ENCODE results near the gene COMTD1.
A peak's percentile ranks its signal among the peaks of the same experiment; 100 is the strongest.
"Not testable (repeated sequence)": the region's sequence is repeated elsewhere in the genome, so short reads cannot be mapped to it uniquely, and the experiment has no call there.

The COMTD1 gene

GRCh38 chr10:75207079-75207856, 28.5 kb downstream of the COMTD1 start:
- H3K4me3 ChIP-seq (ENCODE audit: low read depth, low read length), result no peak overlapping the region
- H3K4me1 ChIP-seq (ENCODE audit: control insufficient read depth, insufficient read depth, low read length), result peaks cover 2% of the 10 kb centered on the region; the same call in 1 of the 2 replicates
- TF ChIP-seq PRDM10 (tag by site-specific recombination; IDR thresholded peaks at IDR 0.05), result peak; percentile 95
- no peak for TF ChIP-seq ZNF37A (tag by site-specific recombination; IDR thresholded peaks at IDR 0.05)
- 0 out of 2 replicates have a peak, but pooled peaks have one; percentile 9 for TF ChIP-seq ZBTB48 (tag by site-specific recombination; IDR thresholded peaks at IDR 0.05)
- TF ChIP-seq ZIC2 (tag by site-specific recombination; IDR thresholded peaks at IDR 0.05), result peak; percentile 67; the same call in 1 of the 2 replicates
- H3K27ac ChIP-seq (ENCODE audit: extremely low read depth, low read depth, low read length), result no peak overlapping the region
- ChIA-PET CTCF (interaction anchor here (1.1 kb wide), 1 partner anchor 24 kb away, joined by 4 read pairs; no protein-coding TSS in a partner anchor), POLR2A (interaction anchor here (1.8 kb wide), 1 partner anchor 9 kb away, joined by 3 read pairs; no protein-coding TSS in a partner anchor)
- H3K9me3 ChIP-seq (ENCODE audit: control insufficient read depth, insufficient read depth, low read depth, low read length), result no peaks in the 10 kb centered on the region
- peaks cover under 1 to 6% of the 10 kb centered on the region in 2 experiments; a peak in 2 of 3 replicates for H3K36me3 ChIP-seq (ENCODE audit: control insufficient read depth in 2 of 2, insufficient read depth in 1 of 2, low read length in 2 of 2)

- POLR2A ChIA-PET, result interaction anchor here (0.7 to 1.8 kb wide), 2 partner anchors 10 to 989 kb away, joined by 3 to 6 read pairs; no protein-coding TSS in a partner anchor
- H3K27ac ChIP-seq (ENCODE audit: extremely low read depth, low read depth, low read length); CTCF ChIA-PET; H3K36me3 ChIP-seq (ENCODE audit: control insufficient read depth in 2 of 2, insufficient read depth in 1 of 2, low read length in 2 of 2); H3K4me1 ChIP-seq (ENCODE audit: control insufficient read depth, insufficient read depth, low read length); H3K9me3 ChIP-seq (ENCODE audit: control insufficient read depth, insufficient read depth, low read depth, low read length); H3K4me3 ChIP-seq (ENCODE audit: low read depth, low read length): not testable (repeated sequence)
- peak; percentile 70 for TF ChIP-seq KLF1 (tag by site-specific recombination; IDR thresholded peaks at IDR 0.05)
- peak; percentile 95 for TF ChIP-seq EGR2 (tag by site-specific recombination; IDR thresholded peaks at IDR 0.05; ENCODE audit: low read depth)
- peak; percentile 53 for TF ChIP-seq ZNF335 (tag by site-specific recombination; conservative IDR thresholded peaks at IDR 0.05)
- TF ChIP-seq SP7 (tag by site-specific recombination; IDR thresholded peaks at IDR 0.05), result peak; percentile 60
- peak; percentile 51; the same call in 1 of the 2 replicates for TF ChIP-seq KLF8 (tag by site-specific recombination; IDR thresholded peaks at IDR 0.05)
- peak; percentile 80; the same call in 1 of the 2 replicates for TF ChIP-seq ZNF362 (tag by site-specific recombination; IDR thresholded peaks at IDR 0.05)
- TF ChIP-seq ZFHX2 (tag by site-specific recombination; conservative IDR thresholded peaks at IDR 0.05), result peak; percentile 92
- TF ChIP-seq OSR2 (tag by site-specific recombination; IDR thresholded peaks at IDR 0.05), result peak; percentile 52
Observed at GRCh38 chr10:75206638-75207037, 29.1 kb downstream of the COMTD1 start.

GRCh38 chr10:75205908-75206307, 29.8 kb downstream of the COMTD1 start:
- Histone ChIP-seq H3K4me1 (ENCODE audit: control insufficient read depth, insufficient read depth, low read length) (no peaks in the 10 kb centered on the region; the same call in 1 of the 2 replicates), H3K4me3 (ENCODE audit: low read depth, low read length) (no peak overlapping the region), H3K27ac (ENCODE audit: extremely low read depth, low read depth, low read length) (no peak overlapping the region), H3K9me3 (ENCODE audit: control insufficient read depth, insufficient read depth, low read depth, low read length) (no peaks in the 10 kb centered on the region), H3K36me3 (ENCODE audit: control insufficient read depth in 2 of 2, insufficient read depth in 1 of 2, low read length in 2 of 2) (no peaks in the 10 kb centered on the region)
- TF ChIP-seq SCRT2 (tag by site-specific recombination; IDR thresholded peaks at IDR 0.05) (0 out of 2 replicates have a peak, but pooled peaks have one; percentile 56), ZNF16 (tag by site-specific recombination; IDR thresholded peaks at IDR 0.05; ENCODE audit: low read depth) (no peak), ZNF121 (tag by site-specific recombination; IDR thresholded peaks at IDR 0.05) (0 out of 2 replicates have a peak, but pooled peaks have one; percentile 47), ZNF596 (tag by site-specific recombination; IDR thresholded peaks at IDR 0.05) (no peak)
- ChIA-PET CTCF (interaction anchor here (2.2 kb wide), 1 partner anchor 29 kb away, joined by 9 read pairs; the partner anchor contains the start of gene COMTD1), POLR2A (interaction anchor here (0.7 to 1.8 kb wide), 2 partner anchors 11 to 988 kb away, joined by 3 to 6 read pairs; no protein-coding TSS in a partner anchor)

Measured in HEK293 (cell line).